CD4-positive, alpha-beta T cell treated with Interleukin-10 for 1 hour (primary cell): Measurements from ENCODE around the gene SLC25A26.

Source experiments
- DNase-seq: peaks from one replicate; pipeline ENCODE4 v3.0.0-alpha.2; 2020

Gene SLC25A26

GRCh38 chr3:66227915-66228314 lies 7.1 kb downstream of the SLC25A26 start:
- DNase-seq = no peak

- DNase-seq = no peak
These were observed 7.9 kb downstream of the SLC25A26 start for GRCh38 chr3:66228707-66229106.

DNA sequence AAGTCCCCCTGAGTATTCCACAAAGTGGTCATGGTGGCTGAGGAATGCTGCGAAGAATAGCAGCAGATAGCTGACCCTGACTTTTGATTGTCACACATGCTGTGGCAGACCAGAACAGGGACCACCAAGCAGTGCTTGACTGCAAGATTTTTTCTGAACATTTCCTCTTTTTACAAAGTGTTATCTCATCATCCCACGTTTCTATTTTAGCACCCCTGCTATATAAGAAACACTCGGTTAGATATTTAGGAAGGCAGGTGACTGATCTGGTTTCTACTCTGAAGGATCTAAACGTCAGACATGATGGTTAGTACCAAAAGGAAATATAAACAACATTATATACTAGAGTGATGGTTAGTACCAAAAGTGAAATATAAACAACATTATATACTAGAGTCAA lies 9.1 kb downstream of the SLC25A26 start:
- no peak for DNase-seq

DNA sequence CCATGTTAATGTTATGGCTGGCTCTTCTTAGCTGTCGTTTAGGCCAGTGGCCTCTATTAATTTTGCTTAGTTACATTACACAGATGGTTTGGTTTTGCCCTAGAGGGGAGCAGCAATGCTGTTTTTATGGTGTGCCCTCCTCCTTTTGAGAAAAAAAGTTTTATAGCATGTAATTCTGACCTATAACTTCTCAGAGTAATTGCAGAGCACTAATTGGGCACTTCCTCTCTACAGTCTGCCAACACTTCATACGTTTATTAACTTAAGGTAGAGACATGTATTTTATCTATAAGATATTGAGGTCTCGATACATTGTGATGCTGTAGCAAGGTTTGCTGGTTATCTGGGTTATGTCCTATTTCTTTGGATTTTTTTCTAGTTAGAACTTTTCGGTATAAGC lies 12.2 kb downstream of the SLC25A26 start:
- no peak for DNase-seq

GRCh38 chr3:66236281-66236680 lies 15.5 kb downstream of the SLC25A26 start:
- DNase-seq = no peak

DNA sequence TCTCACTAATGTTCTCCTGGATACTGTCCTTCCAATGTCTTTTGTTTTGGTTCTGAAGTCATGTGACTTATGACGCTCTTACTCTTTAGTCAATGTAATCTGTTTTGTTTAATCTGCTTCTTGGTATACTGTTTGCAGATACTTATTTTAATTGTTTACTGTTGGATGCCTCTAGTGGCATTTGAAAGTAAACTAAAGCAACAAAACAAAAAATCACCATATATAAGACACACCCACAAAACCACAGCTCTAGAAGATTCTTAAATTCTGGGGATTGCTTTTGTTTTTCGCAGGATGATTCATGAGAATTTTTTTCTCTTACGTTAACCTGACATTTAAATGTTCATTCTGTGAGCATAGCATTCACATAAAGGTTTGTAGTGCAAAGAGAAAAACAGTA lies 16.8 kb downstream of the SLC25A26 start:
- no peak for DNase-seq

GRCh38 chr3:66239513-66240123 lies 18.8 kb downstream of the SLC25A26 start:
- no peak for DNase-seq

- DNase-seq = no peak
These were observed 20.7 kb downstream of the SLC25A26 start for GRCh38 chr3:66241466-66241865.

DNA sequence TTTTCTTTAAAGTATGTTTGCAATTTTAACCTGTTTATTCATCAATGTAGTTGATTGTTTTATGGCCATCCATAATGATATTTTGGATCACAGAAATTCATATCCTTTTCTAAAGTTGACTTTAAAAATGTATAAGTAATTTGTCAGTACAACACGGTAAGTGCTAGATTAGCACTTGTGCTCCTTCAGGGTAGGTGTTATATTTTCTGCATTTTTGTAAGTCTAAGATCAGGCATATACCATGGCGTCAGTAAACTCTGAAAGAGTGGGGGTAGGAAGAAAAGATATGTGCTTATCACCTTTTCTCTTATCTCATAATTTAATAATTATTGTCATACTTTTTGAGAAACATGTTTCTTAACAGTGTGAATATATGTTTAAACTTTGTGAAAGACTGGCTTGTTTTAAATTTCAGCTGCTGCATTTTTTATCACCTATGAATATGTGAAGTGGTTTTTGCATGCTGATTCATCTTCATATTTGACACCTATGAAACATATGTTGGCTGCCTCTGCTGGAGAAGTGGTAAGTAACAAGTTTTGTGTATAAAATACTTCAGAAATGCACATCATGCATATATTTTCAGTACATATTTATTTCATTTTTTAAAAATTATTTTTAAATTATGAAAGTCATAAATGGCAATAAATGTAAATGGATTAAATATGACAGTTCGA lies 22.1 kb downstream of the SLC25A26 start:
- DNase-seq = no peak

DNA sequence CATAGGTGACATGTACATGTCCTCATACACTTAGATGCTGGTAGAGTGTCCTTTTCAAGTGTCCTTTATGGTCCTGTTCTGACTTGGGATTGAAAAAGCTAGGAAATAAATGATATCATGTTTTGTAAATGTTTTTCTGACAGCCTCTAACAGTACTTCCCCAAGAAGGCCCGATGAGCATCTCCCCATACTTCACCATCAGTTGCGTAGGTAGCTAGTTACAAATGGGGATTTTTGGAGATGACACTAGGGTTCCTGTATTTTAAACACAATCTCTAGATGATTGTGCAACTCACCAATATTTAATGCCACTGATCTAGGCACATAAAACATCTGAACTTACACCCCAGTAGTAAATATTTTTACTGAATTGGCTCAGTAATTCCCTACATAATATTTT lies 27.8 kb downstream of the SLC25A26 start:
- DNase-seq = no peak

GRCh38 chr3:66253790-66254620 lies 33.2 kb downstream of the SLC25A26 start:
- peak; percentile 54 for DNase-seq

GRCh38 chr3:66255865-66256264 lies 35.1 kb downstream of the SLC25A26 start:
- DNase-seq = no peak

- DNase-seq = no peak
These were observed 36.0 kb downstream of the SLC25A26 start for GRCh38 chr3:66256806-66257205.

- DNase-seq = no peak
These were observed 38.9 kb downstream of the SLC25A26 start for GRCh38 chr3:66259566-66260255.

GRCh38 chr3:66260431-66260830 lies 39.6 kb downstream of the SLC25A26 start:
- no peak for DNase-seq

- DNase-seq = no peak
These were observed 40.6 kb downstream of the SLC25A26 start for GRCh38 chr3:66261355-66261754.

- no peak for DNase-seq
These were observed 44.8 kb downstream of the SLC25A26 start for GRCh38 chr3:66265649-66266048.

- DNase-seq = no peak
These were observed 45.8 kb downstream of the SLC25A26 start for GRCh38 chr3:66266551-66266950.

GRCh38 chr3:66267031-66267430 lies 46.2 kb downstream of the SLC25A26 start:
- DNase-seq = no peak

DNA sequence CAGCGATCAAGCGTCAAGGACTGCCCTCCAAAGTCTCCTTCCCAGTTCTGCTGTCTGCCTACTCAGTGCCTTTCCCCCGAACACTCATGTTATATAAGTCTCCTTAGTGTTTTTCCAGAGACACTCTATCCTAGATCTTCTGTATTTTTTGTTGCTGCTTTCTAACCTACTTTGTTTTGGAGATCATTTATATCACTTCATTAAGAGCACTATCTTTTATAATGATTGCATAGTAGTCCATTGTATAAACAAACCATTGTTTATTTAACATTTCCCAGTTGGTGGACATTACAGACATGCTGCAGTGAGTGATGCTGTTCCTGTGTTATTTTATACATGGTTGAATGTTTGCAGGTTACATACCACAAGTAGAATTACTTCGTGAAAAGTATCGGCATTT lies 47.1 kb downstream of the SLC25A26 start:
- no peak for DNase-seq

DNA sequence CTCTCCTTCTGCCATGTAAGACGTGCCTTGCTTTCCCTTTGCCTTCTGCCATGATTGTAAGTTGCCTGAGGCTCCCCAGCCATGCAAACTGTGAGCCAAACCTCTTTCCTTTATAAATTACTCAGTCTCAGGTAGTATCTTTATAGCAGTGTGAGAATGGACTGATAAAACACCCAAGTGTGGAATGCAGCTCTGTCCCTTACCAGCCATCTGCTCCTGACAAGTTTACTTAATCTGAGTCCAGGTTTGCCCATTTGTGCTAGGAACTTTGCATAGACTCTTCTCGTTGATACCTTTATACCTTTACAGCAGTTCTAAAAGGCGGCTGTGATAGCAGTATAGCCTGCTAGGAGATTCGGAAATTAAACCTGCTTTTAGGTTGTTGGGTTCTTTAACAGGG lies 48.1 kb downstream of the SLC25A26 start:
- DNase-seq = no peak

DNA sequence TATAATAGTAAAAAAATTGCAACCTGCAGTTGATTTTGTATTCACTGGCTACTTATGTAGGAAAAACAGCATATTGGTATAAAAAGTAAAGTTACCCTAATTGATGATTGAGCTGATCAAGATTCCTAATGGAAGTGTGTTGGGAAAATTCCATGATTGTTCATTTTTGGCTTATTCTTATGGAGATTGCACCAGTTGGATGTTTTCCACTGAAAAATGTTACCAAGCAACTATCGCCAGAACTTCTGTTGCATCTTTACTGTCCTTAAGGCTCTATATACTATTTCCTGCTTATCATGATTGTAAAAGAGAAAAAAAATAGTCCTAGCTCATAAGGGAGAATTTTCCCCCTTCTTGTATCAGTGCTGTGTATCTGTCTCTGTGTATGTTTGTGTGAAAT lies 48.6 kb downstream of the SLC25A26 start:
- no peak for DNase-seq

DNA sequence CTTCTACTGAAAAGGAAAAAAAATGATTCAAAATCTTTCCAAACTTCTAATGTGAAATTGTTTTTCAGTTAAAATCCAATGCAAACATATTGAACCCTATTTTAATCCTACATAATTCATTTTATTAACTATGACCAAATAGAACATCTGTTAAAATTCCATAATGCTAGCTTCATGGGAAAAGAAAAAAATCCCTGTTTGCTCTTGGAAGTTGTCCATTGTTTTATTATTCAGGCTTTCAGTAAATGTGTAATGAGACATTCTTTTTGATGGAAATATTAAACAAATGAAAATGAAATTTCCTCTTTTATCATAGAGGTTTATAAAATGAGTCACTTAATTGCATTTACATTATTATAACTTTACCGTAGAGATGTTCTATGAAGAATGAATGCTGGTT lies 49.5 kb downstream of the SLC25A26 start:
- DNase-seq = no peak

DNA sequence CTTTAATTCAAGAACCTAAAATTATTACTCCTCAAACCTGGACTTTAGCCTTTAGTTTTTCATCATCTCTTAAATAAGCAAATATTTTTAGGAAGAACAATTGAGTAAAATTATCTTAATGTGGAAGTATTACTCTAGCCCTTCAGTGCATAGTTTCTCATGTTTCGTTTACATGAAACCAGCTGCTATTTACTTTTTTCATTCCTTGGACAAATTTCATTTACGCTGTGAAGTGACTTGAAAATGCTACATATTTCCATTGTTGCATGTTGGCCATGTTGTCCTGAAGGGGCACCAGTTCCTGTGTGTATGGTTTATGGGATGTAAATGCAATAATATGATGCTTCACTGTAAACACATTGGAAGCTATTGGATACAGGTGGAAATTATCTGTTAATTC lies 49.9 kb downstream of the SLC25A26 start:
- no peak for DNase-seq
